ENCODE results near the gene ZNF385D.

ZNF385D gene

DNA sequence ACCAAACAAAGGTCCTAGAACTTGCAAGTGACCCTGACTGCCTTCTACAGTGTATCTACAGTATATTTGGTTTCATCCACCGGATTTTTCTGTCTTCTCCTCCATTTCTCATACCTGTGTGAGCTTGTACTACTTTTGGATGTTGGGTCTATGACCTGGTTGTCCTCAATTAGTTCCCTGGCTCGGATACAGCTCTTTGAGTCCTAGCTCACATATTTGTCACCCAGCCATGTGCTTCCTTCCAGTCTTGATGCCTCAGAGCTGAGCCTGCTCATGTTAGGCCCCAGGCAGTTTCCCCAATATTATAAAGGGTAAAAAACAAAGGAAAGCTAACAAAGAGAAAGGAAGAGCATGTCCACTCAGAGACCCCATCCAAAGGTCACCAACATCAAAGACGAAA, 28.2 kb downstream of the ZNF385D start:
- no peaks in the 10 kb centered on the region for H3K27me3 ChIP-seq (ENCODE audit: control insufficient read depth, insufficient read depth, low read length)
- no peaks in the 10 kb centered on the region for H3K36me3 ChIP-seq (ENCODE audit: control insufficient read depth, insufficient read depth, low read length)
- H3K4me3 ChIP-seq (ENCODE audit: low read depth, low read length): no peak overlapping the region
- H3K27ac ChIP-seq (ENCODE audit: low read depth, low read length): no peak overlapping the region
- H3K9ac ChIP-seq (ENCODE audit: low read length): no peak overlapping the region
- no peaks in the 10 kb centered on the region for H3K9me3 ChIP-seq (ENCODE audit: control insufficient read depth, insufficient read depth, low read depth, low read length)
- H3K4me1 ChIP-seq (ENCODE audit: control insufficient read depth, insufficient read depth, low read length): peaks cover 6% of the 10 kb centered on the region; the same call in 1 of the 2 replicates

DNA sequence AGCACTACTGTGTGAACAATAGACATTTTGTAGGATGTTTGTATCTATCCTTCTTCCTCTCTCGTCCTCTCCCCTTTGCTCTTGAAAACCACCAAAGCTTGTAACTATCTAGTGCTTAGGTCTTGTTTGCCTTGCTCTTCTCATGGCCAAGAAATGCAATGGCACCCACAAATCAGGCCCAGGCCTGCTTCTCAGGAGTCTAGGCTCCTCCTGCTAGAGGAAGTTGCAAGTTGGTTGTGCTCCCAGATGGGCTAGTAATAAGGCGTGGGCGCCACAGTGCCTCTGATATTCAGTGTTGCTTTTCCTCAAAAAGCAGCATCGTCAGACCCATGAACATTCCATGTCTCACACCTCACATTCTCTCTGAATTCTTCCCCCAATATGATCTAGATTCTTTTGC, 28.7 kb downstream of the ZNF385D start:
- no peak overlapping the region for H3K4me3 ChIP-seq (ENCODE audit: low read depth, low read length)
- no peaks in the 10 kb centered on the region for H3K36me3 ChIP-seq (ENCODE audit: control insufficient read depth, insufficient read depth, low read length)
- H3K4me1 ChIP-seq (ENCODE audit: control insufficient read depth, insufficient read depth, low read length): peaks cover 6% of the 10 kb centered on the region; the same call in 1 of the 2 replicates
- no peak overlapping the region for H3K9ac ChIP-seq (ENCODE audit: low read length)
- no peaks in the 10 kb centered on the region for H3K27me3 ChIP-seq (ENCODE audit: control insufficient read depth, insufficient read depth, low read length)
- H3K27ac ChIP-seq (ENCODE audit: low read depth, low read length): no peak overlapping the region
- H3K9me3 ChIP-seq (ENCODE audit: control insufficient read depth, insufficient read depth, low read depth, low read length): no peaks in the 10 kb centered on the region

DNA sequence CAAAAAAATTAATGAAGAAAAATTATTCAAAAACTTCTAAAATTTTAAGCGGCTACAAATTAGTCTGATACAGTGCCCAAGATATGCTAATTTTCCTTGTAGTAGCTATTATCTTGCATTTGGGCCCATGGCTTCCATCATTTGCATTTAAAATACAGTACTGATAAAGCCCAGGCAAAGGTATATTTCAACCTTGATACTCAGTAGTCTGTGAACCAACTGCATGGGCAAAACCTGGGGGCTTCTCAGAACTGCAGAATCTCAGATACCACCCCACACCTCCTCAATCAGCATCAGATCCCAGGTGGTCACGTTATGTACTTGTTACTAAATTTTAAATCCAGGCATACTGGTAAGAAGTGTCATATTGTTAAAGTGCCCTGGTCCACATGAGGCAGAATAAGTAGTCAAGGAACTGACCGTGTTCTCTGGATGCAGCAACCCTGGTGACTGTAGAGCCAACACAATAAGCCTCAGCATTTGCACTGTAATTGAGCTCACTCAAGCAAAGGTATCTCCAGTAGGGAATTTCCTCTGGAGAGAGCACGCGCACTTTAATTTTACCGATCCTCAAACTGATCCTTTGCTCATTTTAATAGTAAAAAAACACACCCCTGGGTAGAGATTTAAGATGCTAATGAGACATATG, 31.9 kb downstream of the ZNF385D start:
- Histone ChIP-seq H3K4me3 (ENCODE audit: low read depth, low read length) (no peak overlapping the region), H3K36me3 (ENCODE audit: control insufficient read depth, insufficient read depth, low read length) (no peaks in the 10 kb centered on the region), H3K27ac (ENCODE audit: low read depth, low read length) (no peak overlapping the region), H3K4me1 (ENCODE audit: control insufficient read depth, insufficient read depth, low read length) (peaks cover 6% of the 10 kb centered on the region; the same call in 1 of the 2 replicates), H3K9me3 (ENCODE audit: control insufficient read depth, insufficient read depth, low read depth, low read length) (peaks cover 4% of the 10 kb centered on the region; the same call in 1 of the 2 replicates), H3K27me3 (ENCODE audit: control insufficient read depth, insufficient read depth, low read length) (no peaks in the 10 kb centered on the region), H3K9ac (ENCODE audit: low read length) (no peak overlapping the region)

DNA sequence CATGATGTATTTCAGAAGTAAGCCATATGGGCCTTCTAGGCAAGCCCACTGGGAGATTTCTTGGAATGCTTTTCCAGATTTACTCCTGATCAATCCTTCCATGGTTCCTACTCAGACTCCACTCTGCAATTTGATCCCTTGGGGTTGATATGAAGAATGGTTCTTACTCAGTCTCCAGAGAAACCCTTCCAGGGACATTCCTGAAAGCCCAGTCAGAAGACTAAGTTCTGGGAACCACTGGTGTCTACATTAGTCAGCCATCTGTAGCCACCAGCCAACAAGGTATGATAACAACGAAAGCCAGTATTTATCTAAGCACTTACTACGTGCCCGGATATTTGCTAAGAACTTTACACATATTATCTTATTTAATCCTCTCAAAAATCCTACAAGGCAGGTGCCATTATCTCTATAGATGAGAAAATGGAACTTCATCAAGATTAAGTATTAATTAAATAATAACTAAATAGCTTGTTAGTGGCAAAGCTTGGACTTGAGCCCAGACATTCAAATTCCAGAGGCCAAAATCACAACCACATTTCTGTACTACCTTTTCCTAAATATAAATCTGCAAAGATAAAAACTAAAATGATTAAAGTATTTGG, 32.7 kb downstream of the ZNF385D start:
- Histone ChIP-seq H3K4me1 (ENCODE audit: control insufficient read depth, insufficient read depth, low read length) (peaks cover 6% of the 10 kb centered on the region; the same call in 1 of the 2 replicates), H3K9me3 (ENCODE audit: control insufficient read depth, insufficient read depth, low read depth, low read length) (peaks cover 4% of the 10 kb centered on the region; the same call in 1 of the 2 replicates), H3K27ac (ENCODE audit: low read depth, low read length) (no peak overlapping the region), H3K9ac (ENCODE audit: low read length) (no peak overlapping the region), H3K36me3 (ENCODE audit: control insufficient read depth, insufficient read depth, low read length) (no peaks in the 10 kb centered on the region), H3K27me3 (ENCODE audit: control insufficient read depth, insufficient read depth, low read length) (no peaks in the 10 kb centered on the region), H3K4me3 (ENCODE audit: low read depth, low read length) (no peak overlapping the region)

DNA sequence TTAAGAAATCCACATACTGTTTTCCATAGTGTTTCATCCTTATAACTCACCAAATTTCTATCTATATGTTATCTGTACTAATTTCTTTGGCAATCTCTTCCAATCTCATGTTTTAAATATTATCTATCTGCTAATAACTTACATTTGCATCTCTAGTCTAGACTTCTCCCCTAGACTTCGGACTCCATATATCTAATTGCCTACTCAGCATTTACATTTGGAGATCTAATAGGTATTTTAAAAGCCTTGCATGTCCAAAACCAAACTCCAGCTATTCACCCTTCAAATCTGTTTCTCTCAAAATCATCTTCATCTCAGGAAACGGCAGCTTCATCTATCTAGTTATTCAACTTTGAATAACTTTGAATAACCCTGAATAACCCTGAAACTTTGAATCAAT, 35.3 kb downstream of the ZNF385D start:
- peaks cover 6% of the 10 kb centered on the region; the same call in 1 of the 2 replicates for H3K4me1 ChIP-seq (ENCODE audit: control insufficient read depth, insufficient read depth, low read length)
- no peak overlapping the region for H3K9ac ChIP-seq (ENCODE audit: low read length)
- H3K9me3 ChIP-seq (ENCODE audit: control insufficient read depth, insufficient read depth, low read depth, low read length): peaks cover 4% of the 10 kb centered on the region; the same call in 1 of the 2 replicates

DNA sequence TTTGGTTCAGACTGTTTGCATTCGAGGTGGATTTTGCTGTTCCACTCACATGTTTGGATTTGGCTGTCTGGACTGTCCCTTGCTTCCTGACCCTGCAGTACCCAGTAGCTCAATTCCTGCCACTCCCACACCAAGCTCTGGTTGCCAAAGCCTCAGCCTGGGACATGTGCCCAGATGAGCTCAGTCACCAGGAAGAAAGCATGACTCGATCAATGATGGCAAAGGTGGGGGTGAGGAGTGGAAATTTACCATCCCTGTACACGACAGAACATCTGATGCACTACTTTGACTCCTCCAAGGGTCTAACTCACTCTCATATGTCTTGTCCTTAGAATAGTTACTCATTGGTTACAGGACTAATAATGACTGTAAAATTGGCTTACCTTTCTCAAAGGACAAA, 45.2 kb downstream of the ZNF385D start:
- Histone ChIP-seq H3K4me3 (ENCODE audit: low read depth, low read length) (no peak overlapping the region), H3K4me1 (ENCODE audit: control insufficient read depth, insufficient read depth, low read length) (no peaks in the 10 kb centered on the region), H3K9ac (ENCODE audit: low read length) (no peak overlapping the region), H3K27me3 (ENCODE audit: control insufficient read depth, insufficient read depth, low read length) (no peaks in the 10 kb centered on the region), H3K27ac (ENCODE audit: low read depth, low read length) (no peak overlapping the region), H3K9me3 (ENCODE audit: control insufficient read depth, insufficient read depth, low read depth, low read length) (no peaks in the 10 kb centered on the region), H3K36me3 (ENCODE audit: control insufficient read depth, insufficient read depth, low read length) (no peaks in the 10 kb centered on the region)

More for the DNA sequence above, 35.3 kb downstream of the ZNF385D start:
- H3K36me3 ChIP-seq (ENCODE audit: control insufficient read depth, insufficient read depth, low read length): no peaks in the 10 kb centered on the region
- no peaks in the 10 kb centered on the region for H3K27me3 ChIP-seq (ENCODE audit: control insufficient read depth, insufficient read depth, low read length)
- H3K4me3 ChIP-seq (ENCODE audit: low read depth, low read length): no peak overlapping the region
- no peak overlapping the region for H3K27ac ChIP-seq (ENCODE audit: low read depth, low read length)

DNA sequence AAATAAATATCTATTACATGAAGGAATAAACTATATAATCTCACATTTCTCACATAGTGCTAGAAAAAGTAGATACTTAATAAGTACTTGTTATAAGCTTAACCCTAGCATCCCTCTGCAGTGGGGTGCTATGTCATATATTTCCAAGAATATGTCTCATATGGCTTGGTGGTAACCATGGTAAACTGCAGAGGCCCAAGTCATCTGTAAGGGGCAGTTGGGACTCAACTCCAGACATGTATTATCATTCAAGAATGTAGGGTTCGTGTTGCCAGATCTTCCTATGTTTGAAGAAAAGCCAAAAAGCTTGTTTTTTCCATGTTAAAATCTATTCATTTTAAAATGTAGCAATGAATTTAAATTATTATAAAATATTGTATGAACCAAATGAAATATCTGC, 46.2 kb downstream of the ZNF385D start:
- Histone ChIP-seq H3K9me3 (ENCODE audit: control insufficient read depth, insufficient read depth, low read depth, low read length) (no peaks in the 10 kb centered on the region), H3K4me1 (ENCODE audit: control insufficient read depth, insufficient read depth, low read length) (no peaks in the 10 kb centered on the region), H3K4me3 (ENCODE audit: low read depth, low read length) (no peak overlapping the region), H3K36me3 (ENCODE audit: control insufficient read depth, insufficient read depth, low read length) (no peaks in the 10 kb centered on the region), H3K27me3 (ENCODE audit: control insufficient read depth, insufficient read depth, low read length) (no peaks in the 10 kb centered on the region), H3K9ac (ENCODE audit: low read length) (no peak overlapping the region), H3K27ac (ENCODE audit: low read depth, low read length) (no peak overlapping the region)

DNA sequence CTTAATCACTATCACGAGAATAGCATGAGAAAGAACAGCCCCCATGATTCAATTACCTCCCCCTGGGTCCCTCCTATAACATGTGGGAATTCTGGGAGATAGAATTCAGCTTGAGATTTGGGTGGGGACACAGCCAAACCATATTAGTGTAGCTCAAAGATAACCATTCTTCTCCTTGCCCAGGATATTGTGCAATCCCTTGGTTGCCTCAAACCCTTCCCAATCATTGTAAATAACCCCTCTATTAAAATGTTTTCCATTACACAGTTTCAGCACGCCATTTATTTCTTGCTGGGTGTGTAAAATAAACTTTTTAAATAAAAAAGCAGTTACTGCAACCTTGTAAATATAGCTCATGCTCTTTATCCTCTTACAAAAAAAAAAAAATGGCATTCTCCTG, 47.7 kb downstream of the ZNF385D start:
- H3K9ac ChIP-seq (ENCODE audit: low read length): no peak overlapping the region
- H3K4me1 ChIP-seq (ENCODE audit: control insufficient read depth, insufficient read depth, low read length): no peaks in the 10 kb centered on the region
- H3K4me3 ChIP-seq (ENCODE audit: low read depth, low read length): no peak overlapping the region
- H3K36me3 ChIP-seq (ENCODE audit: control insufficient read depth, insufficient read depth, low read length): no peaks in the 10 kb centered on the region
- no peaks in the 10 kb centered on the region for H3K27me3 ChIP-seq (ENCODE audit: control insufficient read depth, insufficient read depth, low read length)
- no peaks in the 10 kb centered on the region for H3K9me3 ChIP-seq (ENCODE audit: control insufficient read depth, insufficient read depth, low read depth, low read length)
- H3K27ac ChIP-seq (ENCODE audit: low read depth, low read length): no peak overlapping the region

DNA sequence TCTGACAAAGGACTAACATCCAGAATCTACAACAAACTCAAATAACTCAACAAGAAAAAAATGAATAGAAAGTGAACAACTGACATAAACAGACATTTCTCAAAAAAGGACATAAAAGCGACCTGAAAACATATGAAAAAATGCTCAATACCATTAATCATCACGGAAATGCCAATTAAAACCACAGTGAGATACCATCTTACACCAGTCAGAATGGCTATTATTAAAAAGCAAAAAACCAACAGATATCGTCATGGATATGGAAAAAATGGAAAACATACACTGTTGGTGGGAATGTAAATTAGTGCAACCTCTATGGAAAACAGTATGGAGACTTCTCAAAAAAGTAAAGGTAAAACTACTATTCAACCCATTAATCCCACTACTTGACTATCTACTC, 53.3 kb downstream of the ZNF385D start:
- Histone ChIP-seq H3K36me3 (ENCODE audit: control insufficient read depth, insufficient read depth, low read length) (no peaks in the 10 kb centered on the region), H3K27me3 (ENCODE audit: control insufficient read depth, insufficient read depth, low read length) (no peaks in the 10 kb centered on the region), H3K9me3 (ENCODE audit: control insufficient read depth, insufficient read depth, low read depth, low read length) (no peaks in the 10 kb centered on the region), H3K4me1 (ENCODE audit: control insufficient read depth, insufficient read depth, low read length) (no peaks in the 10 kb centered on the region), H3K27ac (ENCODE audit: low read depth, low read length) (no peak overlapping the region), H3K9ac (ENCODE audit: low read length) (no peak overlapping the region), H3K4me3 (ENCODE audit: low read depth, low read length) (no peak overlapping the region)

DNA sequence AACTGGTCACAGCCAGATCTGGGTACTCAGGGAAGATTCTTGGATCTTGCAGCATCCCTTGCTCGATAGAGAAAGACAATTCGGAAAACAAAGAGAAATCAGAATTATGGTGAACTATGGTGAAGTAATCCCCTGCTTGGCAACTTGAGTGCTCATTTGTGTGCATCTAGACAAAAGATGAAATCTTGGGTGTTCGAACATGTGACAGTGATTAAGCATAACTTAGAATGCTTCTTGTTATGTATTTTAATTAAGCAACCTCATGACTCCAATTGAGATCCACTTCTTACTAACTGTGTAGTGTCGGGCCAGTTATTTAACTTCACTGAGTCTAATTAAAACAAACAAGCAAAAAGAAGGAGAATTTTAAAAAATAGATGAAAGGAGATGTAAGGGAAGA, 56.5 kb downstream of the ZNF385D start:
- H3K27me3 ChIP-seq (ENCODE audit: control insufficient read depth, insufficient read depth, low read length): no peaks in the 10 kb centered on the region
- H3K4me1 ChIP-seq (ENCODE audit: control insufficient read depth, insufficient read depth, low read length): no peaks in the 10 kb centered on the region
- H3K4me3 ChIP-seq (ENCODE audit: low read depth, low read length): no peak overlapping the region
- no peak overlapping the region for H3K9ac ChIP-seq (ENCODE audit: low read length)
- H3K27ac ChIP-seq (ENCODE audit: low read depth, low read length): no peak overlapping the region
- no peaks in the 10 kb centered on the region for H3K36me3 ChIP-seq (ENCODE audit: control insufficient read depth, insufficient read depth, low read length)
- no peaks in the 10 kb centered on the region for H3K9me3 ChIP-seq (ENCODE audit: control insufficient read depth, insufficient read depth, low read depth, low read length)

DNA sequence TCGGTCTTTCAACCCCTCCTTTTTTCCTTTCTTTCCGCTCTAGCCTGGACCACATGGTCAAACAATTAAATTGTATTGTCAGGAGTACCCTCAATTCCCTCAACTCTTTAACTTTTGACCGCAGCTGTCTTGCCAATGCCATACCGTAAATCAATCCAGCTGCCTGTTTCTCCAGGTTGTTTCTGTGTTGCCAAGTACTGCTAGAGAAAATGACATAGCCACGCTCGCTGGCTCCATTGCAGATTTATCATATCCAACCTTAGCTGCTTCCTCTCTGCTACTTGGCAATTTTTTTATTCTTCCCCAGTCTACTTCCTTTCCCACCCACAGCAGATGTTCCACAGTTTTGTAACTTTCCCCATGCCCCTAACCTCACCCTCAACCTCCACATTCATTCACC, 60.0 kb downstream of the ZNF385D start:
- H3K9ac ChIP-seq (ENCODE audit: low read length): no peak overlapping the region
- H3K27me3 ChIP-seq (ENCODE audit: control insufficient read depth, insufficient read depth, low read length): no peaks in the 10 kb centered on the region
- H3K4me1 ChIP-seq (ENCODE audit: control insufficient read depth, insufficient read depth, low read length): no peaks in the 10 kb centered on the region
- no peak overlapping the region for H3K4me3 ChIP-seq (ENCODE audit: low read depth, low read length)
- H3K9me3 ChIP-seq (ENCODE audit: control insufficient read depth, insufficient read depth, low read depth, low read length): no peaks in the 10 kb centered on the region
- H3K27ac ChIP-seq (ENCODE audit: low read depth, low read length): no peak overlapping the region
- no peaks in the 10 kb centered on the region for H3K36me3 ChIP-seq (ENCODE audit: control insufficient read depth, insufficient read depth, low read length)

All from HUES6 (cell line).